H9 (cell line): Measurements from ENCODE around the gene ZNF860. TPM values are rescaled to one million over a fixed set of nuclear protein-coding genes. Genes with fewer than 3 reads are reported as not detected.

Experiments used
- DNase-seq: peaks from one replicate; pipeline ENCODE4 v3.0.0-alpha.2; 2017
- H2AFZ ChIP-seq: one replicate; pipeline ENCODE4 v1.6.1; 2013; ENCODE audit warnings: mild to moderate bottlenecking, low read length, control low read depth, moderate library complexity
- H2AK5ac ChIP-seq: 2 replicates; pipeline ENCODE4 v1.6.1; 2013; ENCODE audit warnings: low read length, control low read depth, mixed read lengths; ENCODE audit not compliant: insufficient read length
- H2BK120ac ChIP-seq: one replicate; pipeline ENCODE4 v1.6.1; 2013; ENCODE audit warnings: low read depth, mild to moderate bottlenecking, low read length, control low read depth, inconsistent platforms; ENCODE audit not compliant: poor library complexity, severe bottlenecking
- H2BK12ac ChIP-seq: 2 replicates; pipeline ENCODE4 v1.6.1; 2013; ENCODE audit warnings: low read length, control low read depth, mixed read lengths, low read depth; ENCODE audit not compliant: insufficient read length
- H2BK15ac ChIP-seq: 2 replicates; pipeline ENCODE4 v1.6.1; 2013; ENCODE audit warnings: low read depth, low read length, control low read depth
- H2BK20ac ChIP-seq: one replicate; pipeline ENCODE4 v1.6.1; 2013; ENCODE audit warnings: low read depth, mild to moderate bottlenecking, low read length, control low read depth, inconsistent platforms; ENCODE audit not compliant: poor library complexity, severe bottlenecking
- H2BK5ac ChIP-seq: 2 replicates; pipeline ENCODE4 v1.6.1; 2013; ENCODE audit warnings: low read length, control low read depth, mixed read lengths; ENCODE audit not compliant: insufficient read length
- H3K14ac ChIP-seq: 2 replicates; pipeline ENCODE4 v1.6.1; 2013; ENCODE audit warnings: low read length, control low read depth; ENCODE audit not compliant: insufficient read depth
- H3K18ac ChIP-seq: 2 replicates; pipeline ENCODE4 v1.6.1; 2013; ENCODE audit warnings: low read depth, mild to moderate bottlenecking, mixed read lengths, low read length, control low read depth; ENCODE audit not compliant: insufficient read length
- H3K23ac ChIP-seq: 2 replicates; pipeline ENCODE4 v1.6.1; 2013; ENCODE audit warnings: low read length, control low read depth, mixed read lengths, low read depth; ENCODE audit not compliant: insufficient read length
- H3K23me2 ChIP-seq: 2 replicates; pipeline ENCODE4 v1.6.1; 2013; ENCODE audit warnings: low read depth, mild to moderate bottlenecking, mixed read lengths, low read length, control low read depth; ENCODE audit not compliant: insufficient read length, poor library complexity, severe bottlenecking
- H3K27ac ChIP-seq: 2 replicates; pipeline ENCODE4 v1.5.1; 2013; ENCODE audit warnings: low read length, control low read depth, mixed read lengths, low read depth; ENCODE audit not compliant: insufficient read length
- H3K27me3 ChIP-seq: 2 replicates; pipeline ENCODE4 v1.6.1; 2013; ENCODE audit warnings: low read length, control low read depth, inconsistent platforms; ENCODE audit not compliant: insufficient read depth
- H3K4ac ChIP-seq: 2 replicates; pipeline ENCODE4 v1.6.1; 2013; ENCODE audit warnings: low read depth, mild to moderate bottlenecking, control low read depth, inconsistent platforms, low read length, moderate library complexity
- H3K4me1 ChIP-seq: 2 replicates; pipeline ENCODE4 v1.6.1; 2013; ENCODE audit warnings: low read length, control low read depth, inconsistent platforms; ENCODE audit not compliant: insufficient read depth
- H3K4me2 ChIP-seq: 2 replicates; pipeline ENCODE4 v1.6.1; 2013; ENCODE audit warnings: low read length, control low read depth, mixed read lengths; ENCODE audit not compliant: insufficient read length, insufficient read depth
- H3K56ac ChIP-seq: 2 replicates; pipeline ENCODE4 v1.6.1; 2013; ENCODE audit warnings: low read depth, mild to moderate bottlenecking, mixed read lengths, low read length, control low read depth; ENCODE audit not compliant: insufficient read length
- H3K79me1 ChIP-seq: 2 replicates; pipeline ENCODE4 v1.6.1; 2013; ENCODE audit warnings: low read depth, mild to moderate bottlenecking, moderate library complexity, low read length, control low read depth, inconsistent platforms; ENCODE audit not compliant: insufficient read depth, poor library complexity, severe bottlenecking
- H3K79me2 ChIP-seq: 2 replicates; pipeline ENCODE4 v1.6.1; 2013; ENCODE audit warnings: low read length, control low read depth, inconsistent platforms; ENCODE audit not compliant: insufficient read depth
- H3K9ac ChIP-seq: 2 replicates; pipeline ENCODE4 v1.6.1; 2013; ENCODE audit warnings: low read length, control low read depth, mixed read lengths; ENCODE audit not compliant: insufficient read length; ENCODE audit errors: extremely low read depth
- H3K9me3 ChIP-seq: one replicate; pipeline ENCODE4 v1.6.1; 2013; ENCODE audit warnings: low read depth, low read length, inconsistent platforms; ENCODE audit not compliant: control insufficient read depth
- H3T11ph ChIP-seq: one replicate; pipeline ENCODE4 v1.6.1; 2013; ENCODE audit warnings: mild to moderate bottlenecking, low read length, control low read depth, inconsistent platforms
- H4K20me1 ChIP-seq: one replicate; pipeline ENCODE4 v1.6.1; 2013; ENCODE audit not compliant: control insufficient read depth, insufficient read length, insufficient read depth
- H4K5ac ChIP-seq: 2 replicates; pipeline ENCODE4 v1.6.1; 2013; ENCODE audit warnings: low read depth, mild to moderate bottlenecking, mixed read lengths, low read length, control low read depth; ENCODE audit not compliant: insufficient read length
- H4K8ac ChIP-seq: replicated peaks from 2 replicates; pipeline ENCODE4 v1.6.1; 2013; ENCODE audit warnings: low read length, control low read depth, mixed read lengths, low read depth; ENCODE audit not compliant: insufficient read length
- H4K91ac ChIP-seq: 2 replicates; pipeline ENCODE4 v1.6.1; 2013; ENCODE audit warnings: low read depth, mild to moderate bottlenecking, moderate library complexity, mixed read lengths, low read length, control low read depth; ENCODE audit not compliant: insufficient read length
- H3K27ac Mint-ChIP-seq, 3 experiments: 2 replicates in 2 of 3; 3 replicates in 1 of 3; pipeline ENCODE4 v1.8.0; 2020 to 2021; ENCODE audit warnings: mixed read lengths in 3 of 3, mild to moderate bottlenecking in 1 of 3, moderate library complexity in 1 of 3
- H3K27me3 Mint-ChIP-seq: 2 replicates; pipeline ENCODE4 v1.8.0; 2021; ENCODE audit warnings: low read depth, mild to moderate bottlenecking, moderate library complexity, mixed read lengths
- H3K36me3 Mint-ChIP-seq, 3 experiments: 2 replicates in 2 of 3; 3 replicates in 1 of 3; pipeline ENCODE4 v1.8.0; 2020 to 2021; ENCODE audit warnings: low read depth in 3 of 3, mixed read lengths in 3 of 3; ENCODE audit not compliant: insufficient read depth in 1 of 3
- H3K4me1 Mint-ChIP-seq, 2 experiments: 2 replicates each; pipeline ENCODE4 v1.8.0; 2020; ENCODE audit warnings: mixed read lengths in 2 of 2
- H3K4me3 Mint-ChIP-seq, 2 experiments: 2 replicates in 1 of 2; 3 replicates in 1 of 2; pipeline ENCODE4 v1.8.0; 2020 to 2021; ENCODE audit warnings: mild to moderate bottlenecking in 2 of 2, mixed read lengths in 2 of 2, moderate library complexity in 1 of 2
- H3K9me3 Mint-ChIP-seq, 2 experiments: 2 replicates in 1 of 2; 3 replicates in 1 of 2; pipeline ENCODE4 v1.8.0; 2020; ENCODE audit warnings: mild to moderate bottlenecking in 2 of 2, mixed read lengths in 2 of 2, moderate library complexity in 1 of 2
- WGBS: extraction: QIAGEN DNeasy Blood & Tissue Kit; methylation state at CpG from one replicate; pipeline ENCODE4 v1.1.7; 2013; ENCODE audit warnings: missing lambda C conversion rate, low lambda C conversion rate, mixed read lengths; ENCODE audit not compliant: insufficient read length; ENCODE audit errors: extremely low coverage; 5-methylcytosine and 5-hydroxymethylcytosine counted together
- total RNA-seq: library from RNA; stranded (reverse); gene quantifications from 2 replicates; pipeline ENCODE4 v1.2.1, GENCODE V29; 2021
- TF ChIP-seq, protein P1 (sequence below): fragments of 200-600 bp; sonication (generic); conservative IDR thresholded peaks from 3 replicates; pipeline ENCODE4 v1.8.0; 2021; ENCODE audit warnings: antibody characterized with exemption, mild to moderate bottlenecking

Gene ZNF860
- total RNA-seq, 1 experiment from 2014 or later = 2.6 TPM

DNA sequence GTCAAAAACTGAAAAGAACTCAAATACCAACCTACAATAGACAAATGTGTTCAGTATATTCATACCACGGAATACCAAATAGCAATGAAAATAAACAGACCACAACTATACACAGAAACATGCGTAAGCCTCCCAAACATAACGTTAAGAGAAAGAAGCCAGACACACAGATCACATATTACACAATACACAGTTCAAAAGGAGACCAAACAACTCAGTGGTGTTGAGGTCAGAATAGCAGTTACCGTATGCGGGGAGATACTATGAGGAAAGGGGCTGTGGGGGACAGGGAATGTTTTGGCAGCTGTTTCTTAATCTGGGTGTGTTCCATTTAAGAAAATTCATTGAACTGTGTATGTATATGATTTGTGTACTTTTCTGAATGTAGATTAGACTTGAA, 7.1 kb upstream of the ZNF860 start:
- H2AK5ac ChIP-seq = no peak overlapping the region
- no peak overlapping the region for H3K9ac ChIP-seq

More for the DNA sequence above, 7.1 kb upstream of the ZNF860 start:
- Mint-ChIP-seq H3K9me3 (no peaks in the 10 kb centered on the region), H3K4me1 (peaks cover 34 to 52% of the 10 kb centered on the region in 2 experiments), H3K27ac (no peak overlapping the region; a peak in 2 of 7 replicates), H3K4me3 (no peak overlapping the region), H3K36me3 (peaks cover 8 to 15% (median 11%) of the 10 kb centered on the region in 3 experiments), H3K27me3 (no peaks in the 10 kb centered on the region)
- DNase-seq = no peak
- no peak overlapping the region for H3K4ac ChIP-seq
- no peak overlapping the region for H2BK5ac ChIP-seq
- H2BK120ac ChIP-seq = no peak overlapping the region
- no peak overlapping the region for H4K91ac ChIP-seq
- no peak overlapping the region for H3K27ac ChIP-seq
- H2AFZ ChIP-seq = no peak overlapping the region
- H3K56ac ChIP-seq = no peak overlapping the region
- H4K20me1 ChIP-seq = no peaks in the 10 kb centered on the region
- H3K79me1 ChIP-seq = no peaks in the 10 kb centered on the region
- H3K27me3 ChIP-seq = no peaks in the 10 kb centered on the region
- peaks cover 13% of the 10 kb centered on the region for H3K4me1 ChIP-seq
- H2BK12ac ChIP-seq = no peak overlapping the region
- H3K4me2 ChIP-seq = no peak overlapping the region
- no peak overlapping the region for H3K14ac ChIP-seq
- H3T11ph ChIP-seq = no peak overlapping the region
- no peaks in the 10 kb centered on the region for H3K23me2 ChIP-seq
- no peak overlapping the region for H4K5ac ChIP-seq
- H2BK15ac ChIP-seq = no peak overlapping the region
- no peaks in the 10 kb centered on the region for H3K9me3 ChIP-seq
- no CpG with 5 or more reads among the region's 5 CpGs for WGBS
- H3K23ac ChIP-seq = no peak overlapping the region
- no peak overlapping the region for H2BK20ac ChIP-seq
- no peak overlapping the region for H3K18ac ChIP-seq
- H4K8ac ChIP-seq = no peak overlapping the region
- peaks cover 38% of the 10 kb centered on the region; the same call in 1 of the 2 replicates for H3K79me2 ChIP-seq
- TF ChIP-seq, protein P1, sequence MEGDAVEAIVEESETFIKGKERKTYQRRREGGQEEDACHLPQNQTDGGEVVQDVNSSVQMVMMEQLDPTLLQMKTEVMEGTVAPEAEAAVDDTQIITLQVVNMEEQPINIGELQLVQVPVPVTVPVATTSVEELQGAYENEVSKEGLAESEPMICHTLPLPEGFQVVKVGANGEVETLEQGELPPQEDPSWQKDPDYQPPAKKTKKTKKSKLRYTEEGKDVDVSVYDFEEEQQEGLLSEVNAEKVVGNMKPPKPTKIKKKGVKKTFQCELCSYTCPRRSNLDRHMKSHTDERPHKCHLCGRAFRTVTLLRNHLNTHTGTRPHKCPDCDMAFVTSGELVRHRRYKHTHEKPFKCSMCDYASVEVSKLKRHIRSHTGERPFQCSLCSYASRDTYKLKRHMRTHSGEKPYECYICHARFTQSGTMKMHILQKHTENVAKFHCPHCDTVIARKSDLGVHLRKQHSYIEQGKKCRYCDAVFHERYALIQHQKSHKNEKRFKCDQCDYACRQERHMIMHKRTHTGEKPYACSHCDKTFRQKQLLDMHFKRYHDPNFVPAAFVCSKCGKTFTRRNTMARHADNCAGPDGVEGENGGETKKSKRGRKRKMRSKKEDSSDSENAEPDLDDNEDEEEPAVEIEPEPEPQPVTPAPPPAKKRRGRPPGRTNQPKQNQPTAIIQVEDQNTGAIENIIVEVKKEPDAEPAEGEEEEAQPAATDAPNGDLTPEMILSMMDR = no peak
